GM23338 (cell line): Measurements from ENCODE around the gene IQGAP1. TPM values are rescaled to one million over a fixed set of nuclear protein-coding genes. Genes with fewer than 3 reads are reported as not detected.

Experiments used
- ATAC-seq: fragments of 200-7000 bp; cut with Tn5 transposase; 3 replicates; pipeline ENCODE4 v1.9.1; 2020
- DNase-seq: peaks from one replicate; pipeline ENCODE4 v3.0.0-alpha.2; 2015; ENCODE audit warnings: low spot score
- H2AFZ ChIP-seq: fragments of 200-600 bp; sonication (generic); 2 replicates; pipeline ENCODE4 v1.8.0; 2016; ENCODE audit warnings: antibody characterized with exemption, mild to moderate bottlenecking, moderate library complexity
- H3F3A ChIP-seq: fragments of 200-600 bp; sonication (generic); replicated peaks from 2 replicates; pipeline ENCODE4 v1.8.0; 2017; ENCODE audit warnings: antibody characterized with exemption, mixed run types, low read depth
- H3K27ac ChIP-seq: fragments of 200-600 bp; sonication (generic); 2 replicates; pipeline ENCODE4 v1.6.1; 2016; ENCODE audit warnings: low read depth
- H3K27me3 ChIP-seq: fragments of 200-600 bp; sonication (generic); 2 replicates; pipeline ENCODE4 v1.8.0; 2016; ENCODE audit warnings: mild to moderate bottlenecking, mixed run types, moderate library complexity; ENCODE audit not compliant: insufficient read depth
- H3K36me3 ChIP-seq: fragments of 200-600 bp; sonication (generic); 2 replicates; pipeline ENCODE4 v1.8.0; 2016; ENCODE audit warnings: mild to moderate bottlenecking; ENCODE audit not compliant: insufficient read depth
- H3K4me1 ChIP-seq: fragments of 200-600 bp; sonication (generic); 2 replicates; pipeline ENCODE4 v1.8.0; 2016; ENCODE audit warnings: mild to moderate bottlenecking, moderate library complexity; ENCODE audit not compliant: insufficient read depth
- H3K4me2 ChIP-seq: fragments of 200-600 bp; sonication (generic); 2 replicates; pipeline ENCODE4 v1.7.1; 2017; ENCODE audit warnings: mixed run types
- H3K4me3 ChIP-seq: fragments of 200-600 bp; sonication (generic); 2 replicates; pipeline ENCODE4 v1.6.1; 2016; ENCODE audit warnings: mixed run types
- H3K79me2 ChIP-seq: fragments of 200-600 bp; sonication (generic); replicated peaks from 2 replicates; pipeline ENCODE4 v1.8.0; 2017; ENCODE audit warnings: mild to moderate bottlenecking; ENCODE audit not compliant: insufficient read depth
- H3K9me2 ChIP-seq: fragments of 200-600 bp; sonication (generic); 2 replicates; pipeline ENCODE4 v1.8.0; 2017; ENCODE audit not compliant: insufficient read depth
- H4K20me1 ChIP-seq: fragments of 200-600 bp; sonication (generic); replicated peaks from 2 replicates; pipeline ENCODE4 v1.8.0; 2017; ENCODE audit warnings: mild to moderate bottlenecking; ENCODE audit not compliant: insufficient read depth
- H3K27ac Mint-ChIP-seq: 2 replicates; pipeline ENCODE4 v1.8.0; 2020; ENCODE audit warnings: inconsistent platforms, mild to moderate bottlenecking, moderate library complexity, mixed read lengths
- H3K27me3 Mint-ChIP-seq: 3 replicates; pipeline ENCODE4 v1.8.0; 2022; ENCODE audit warnings: low read depth, mild to moderate bottlenecking, moderate library complexity, mixed read lengths, inconsistent platforms; ENCODE audit not compliant: insufficient read depth, poor library complexity
- H3K36me3 Mint-ChIP-seq: 3 replicates; pipeline ENCODE4 v1.8.0; 2021; ENCODE audit warnings: low read depth, mild to moderate bottlenecking, inconsistent platforms, moderate library complexity, mixed read lengths
- H3K4me1 Mint-ChIP-seq: 3 replicates; pipeline ENCODE4 v1.8.0; 2020; ENCODE audit warnings: mild to moderate bottlenecking, inconsistent platforms, mixed read lengths
- H3K4me3 Mint-ChIP-seq: 3 replicates; pipeline ENCODE4 v1.8.0; 2021; ENCODE audit warnings: moderate library complexity, mild to moderate bottlenecking, inconsistent platforms, mixed read lengths
- H3K9me3 Mint-ChIP-seq: 3 replicates; pipeline ENCODE4 v1.8.0; 2020; ENCODE audit warnings: moderate library complexity, mild to moderate bottlenecking, inconsistent platforms, mixed read lengths
- CREB1 ChIP-seq: fragments of 250-450 bp; sonication (Bioruptor Pico); IDR thresholded peaks from 2 replicates; pipeline ENCODE4 v1.5.0; 2020; ENCODE audit warnings: low read depth, mild to moderate bottlenecking, moderate library complexity
- EZH2phosphoT487 ChIP-seq: fragments of 200-600 bp; sonication (generic); IDR thresholded peaks from one replicate; pipeline ENCODE4 v1.8.1; 2018; ENCODE audit warnings: antibody characterized with exemption; ENCODE audit not compliant: unreplicated experiment
- JUNB ChIP-seq: IDR thresholded peaks from one replicate; pipeline ENCODE4 v1.6.1; 2016; ENCODE audit warnings: antibody characterized with exemption; ENCODE audit not compliant: unreplicated experiment
- NANOG ChIP-seq: IDR thresholded peaks from 2 replicates; pipeline ENCODE4 v1.6.1; 2016; ENCODE audit warnings: antibody characterized with exemption, borderline replicate concordance
- POLR2AphosphoS5 ChIP-seq: IDR thresholded peaks from 2 replicates; pipeline ENCODE4 v1.6.1; 2016; ENCODE audit warnings: antibody characterized with exemption, low read depth
- STAT1 ChIP-seq: IDR thresholded peaks from one replicate; pipeline ENCODE4 v1.6.1; 2016; ENCODE audit warnings: antibody characterized with exemption; ENCODE audit not compliant: unreplicated experiment
- ZNF114 ChIP-seq: fragments of 250-450 bp; sonication (Bioruptor Pico); IDR thresholded peaks from 2 replicates; pipeline ENCODE4 v1.5.0; 2020; ENCODE audit warnings: mild to moderate bottlenecking, moderate library complexity
- ZNF331 ChIP-seq: fragments of 250-450 bp; sonication (Bioruptor Pico); IDR thresholded peaks from 2 replicates; pipeline ENCODE4 v1.5.0; 2020; ENCODE audit warnings: low read depth, mild to moderate bottlenecking, moderate library complexity
- polyA plus RNA-seq: library from polyadenylated mRNA; unstranded; fragments of >200 nt; fragmentation: Nextera tagmentation; extraction: Ambion mirVana; gene quantifications from 2 replicates; pipeline ENCODE4 v1.2.1, GENCODE V29; 2016
- total RNA-seq: library from RNA; depleted of rRNA; stranded (reverse); fragments of >200 nt; shearing (Covaris generic); gene quantifications from 2 replicates; pipeline ENCODE4 v1.2.3, GENCODE V29; 2014
- TF ChIP-seq, protein P1 (sequence below): fragments of 250-450 bp; sonication (Bioruptor Pico); IDR thresholded peaks from 2 replicates; pipeline ENCODE4 v1.5.0; 2020; ENCODE audit warnings: mild to moderate bottlenecking, moderate library complexity
- TF ChIP-seq, protein P2 (sequence below), 2 experiments: fragments of 200-600 bp in 1 of 2; sonication (generic) in 1 of 2; conservative IDR thresholded peaks; 2 replicates each; pipeline versions ENCODE4 v1.5.1 to v1.6.1; 2016 to 2017; ENCODE audit warnings: antibody characterized with exemption in 2 of 2, low read depth in 2 of 2, mild to moderate bottlenecking in 2 of 2, moderate library complexity in 1 of 2
- TF ChIP-seq, protein P3 (sequence below): IDR thresholded peaks from one replicate; pipeline ENCODE4 v1.6.1; 2018; ENCODE audit warnings: antibody characterized with exemption; ENCODE audit not compliant: unreplicated experiment

Gene IQGAP1
- total and polyA plus RNA-seq, 2 experiments from 2014 or later: 92.7 to 159 TPM

DNA sequence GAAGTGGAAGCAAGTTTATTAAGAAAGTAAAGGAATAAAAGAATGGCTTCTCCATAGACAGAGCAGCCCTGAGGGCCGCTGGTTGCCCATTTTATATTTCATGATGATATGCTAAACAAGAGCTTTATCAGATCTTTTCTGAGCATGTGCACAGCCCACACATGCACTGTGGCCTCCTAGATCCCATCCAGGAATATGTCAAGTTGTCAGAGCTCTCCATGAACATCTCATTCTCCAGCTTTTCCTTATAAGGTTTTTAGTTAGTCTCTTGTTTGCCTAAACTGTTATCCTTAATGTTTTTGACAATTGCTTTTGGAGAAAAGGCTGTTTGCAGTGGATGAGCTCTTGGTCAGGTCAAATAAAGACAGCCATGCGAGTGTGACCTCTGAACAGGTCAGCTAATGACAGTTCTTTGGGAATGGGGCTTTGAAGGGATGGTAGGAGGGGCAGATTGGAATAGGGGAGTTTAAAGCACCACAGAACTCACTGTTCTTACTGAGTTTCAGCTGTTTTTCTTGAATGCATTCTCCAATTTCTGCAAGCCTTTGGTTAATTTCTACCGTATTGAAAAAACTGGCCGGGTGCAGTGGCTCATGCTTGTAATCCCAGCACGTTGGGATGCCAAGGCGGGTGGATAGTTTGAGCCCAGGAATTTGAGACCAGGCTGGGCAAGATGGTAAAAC is 72.2 kb downstream of the IQGAP1 start:
- ATAC-seq (no peak), DNase-seq (no peak)
- H2AFZ ChIP-seq: no peak overlapping the region
- H3K4me2 ChIP-seq: no peak overlapping the region
- peaks cover 20% of the 10 kb centered on the region; the same call in 1 of the 2 replicates for H4K20me1 ChIP-seq
- no peak for TF ChIP-seq POLR2AphosphoS5
- TF ChIP-seq EZH2phosphoT487: no peak
- TF ChIP-seq, protein P1, sequence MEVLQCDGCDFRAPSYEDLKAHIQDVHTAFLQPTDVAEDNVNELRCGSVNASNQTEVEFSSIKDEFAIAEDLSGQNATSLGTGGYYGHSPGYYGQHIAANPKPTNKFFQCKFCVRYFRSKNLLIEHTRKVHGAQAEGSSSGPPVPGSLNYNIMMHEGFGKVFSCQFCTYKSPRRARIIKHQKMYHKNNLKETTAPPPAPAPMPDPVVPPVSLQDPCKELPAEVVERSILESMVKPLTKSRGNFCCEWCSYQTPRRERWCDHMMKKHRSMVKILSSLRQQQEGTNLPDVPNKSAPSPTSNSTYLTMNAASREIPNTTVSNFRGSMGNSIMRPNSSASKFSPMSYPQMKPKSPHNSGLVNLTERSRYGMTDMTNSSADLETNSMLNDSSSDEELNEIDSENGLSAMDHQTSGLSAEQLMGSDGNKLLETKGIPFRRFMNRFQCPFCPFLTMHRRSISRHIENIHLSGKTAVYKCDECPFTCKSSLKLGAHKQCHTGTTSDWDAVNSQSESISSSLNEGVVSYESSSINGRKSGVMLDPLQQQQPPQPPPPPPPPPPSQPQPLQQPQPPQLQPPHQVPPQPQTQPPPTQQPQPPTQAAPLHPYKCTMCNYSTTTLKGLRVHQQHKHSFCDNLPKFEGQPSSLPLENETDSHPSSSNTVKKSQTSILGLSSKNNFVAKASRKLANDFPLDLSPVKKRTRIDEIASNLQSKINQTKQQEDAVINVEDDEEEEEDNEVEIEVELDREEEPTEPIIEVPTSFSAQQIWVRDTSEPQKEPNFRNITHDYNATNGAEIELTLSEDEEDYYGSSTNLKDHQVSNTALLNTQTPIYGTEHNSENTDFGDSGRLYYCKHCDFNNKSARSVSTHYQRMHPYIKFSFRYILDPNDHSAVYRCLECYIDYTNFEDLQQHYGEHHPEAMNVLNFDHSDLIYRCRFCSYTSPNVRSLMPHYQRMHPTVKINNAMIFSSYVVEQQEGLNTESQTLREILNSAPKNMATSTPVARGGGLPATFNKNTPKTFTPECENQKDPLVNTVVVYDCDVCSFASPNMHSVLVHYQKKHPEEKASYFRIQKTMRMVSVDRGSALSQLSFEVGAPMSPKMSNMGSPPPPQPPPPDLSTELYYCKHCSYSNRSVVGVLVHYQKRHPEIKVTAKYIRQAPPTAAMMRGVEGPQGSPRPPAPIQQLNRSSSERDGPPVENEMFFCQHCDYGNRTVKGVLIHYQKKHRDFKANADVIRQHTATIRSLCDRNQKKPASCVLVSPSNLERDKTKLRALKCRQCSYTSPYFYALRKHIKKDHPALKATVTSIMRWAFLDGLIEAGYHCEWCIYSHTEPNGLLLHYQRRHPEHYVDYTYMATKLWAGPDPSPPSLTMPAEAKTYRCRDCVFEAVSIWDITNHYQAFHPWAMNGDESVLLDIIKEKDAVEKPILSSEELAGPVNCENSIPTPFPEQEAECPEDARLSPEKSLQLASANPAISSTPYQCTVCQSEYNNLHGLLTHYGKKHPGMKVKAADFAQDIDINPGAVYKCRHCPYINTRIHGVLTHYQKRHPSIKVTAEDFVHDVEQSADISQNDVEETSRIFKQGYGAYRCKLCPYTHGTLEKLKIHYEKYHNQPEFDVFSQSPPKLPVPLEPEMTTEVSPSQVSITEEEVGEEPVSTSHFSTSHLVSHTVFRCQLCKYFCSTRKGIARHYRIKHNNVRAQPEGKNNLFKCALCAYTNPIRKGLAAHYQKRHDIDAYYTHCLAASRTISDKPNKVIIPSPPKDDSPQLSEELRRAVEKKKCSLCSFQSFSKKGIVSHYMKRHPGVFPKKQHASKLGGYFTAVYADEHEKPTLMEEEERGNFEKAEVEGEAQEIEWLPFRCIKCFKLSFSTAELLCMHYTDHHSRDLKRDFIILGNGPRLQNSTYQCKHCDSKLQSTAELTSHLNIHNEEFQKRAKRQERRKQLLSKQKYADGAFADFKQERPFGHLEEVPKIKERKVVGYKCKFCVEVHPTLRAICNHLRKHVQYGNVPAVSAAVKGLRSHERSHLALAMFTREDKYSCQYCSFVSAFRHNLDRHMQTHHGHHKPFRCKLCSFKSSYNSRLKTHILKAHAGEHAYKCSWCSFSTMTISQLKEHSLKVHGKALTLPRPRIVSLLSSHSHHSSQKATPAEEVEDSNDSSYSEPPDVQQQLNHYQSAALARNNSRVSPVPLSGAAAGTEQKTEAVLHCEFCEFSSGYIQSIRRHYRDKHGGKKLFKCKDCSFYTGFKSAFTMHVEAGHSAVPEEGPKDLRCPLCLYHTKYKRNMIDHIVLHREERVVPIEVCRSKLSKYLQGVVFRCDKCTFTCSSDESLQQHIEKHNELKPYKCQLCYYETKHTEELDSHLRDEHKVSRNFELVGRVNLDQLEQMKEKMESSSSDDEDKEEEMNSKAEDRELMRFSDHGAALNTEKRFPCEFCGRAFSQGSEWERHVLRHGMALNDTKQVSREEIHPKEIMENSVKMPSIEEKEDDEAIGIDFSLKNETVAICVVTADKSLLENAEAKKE (CRISPR knock-in tag): no peak
- TF ChIP-seq, protein P2, sequence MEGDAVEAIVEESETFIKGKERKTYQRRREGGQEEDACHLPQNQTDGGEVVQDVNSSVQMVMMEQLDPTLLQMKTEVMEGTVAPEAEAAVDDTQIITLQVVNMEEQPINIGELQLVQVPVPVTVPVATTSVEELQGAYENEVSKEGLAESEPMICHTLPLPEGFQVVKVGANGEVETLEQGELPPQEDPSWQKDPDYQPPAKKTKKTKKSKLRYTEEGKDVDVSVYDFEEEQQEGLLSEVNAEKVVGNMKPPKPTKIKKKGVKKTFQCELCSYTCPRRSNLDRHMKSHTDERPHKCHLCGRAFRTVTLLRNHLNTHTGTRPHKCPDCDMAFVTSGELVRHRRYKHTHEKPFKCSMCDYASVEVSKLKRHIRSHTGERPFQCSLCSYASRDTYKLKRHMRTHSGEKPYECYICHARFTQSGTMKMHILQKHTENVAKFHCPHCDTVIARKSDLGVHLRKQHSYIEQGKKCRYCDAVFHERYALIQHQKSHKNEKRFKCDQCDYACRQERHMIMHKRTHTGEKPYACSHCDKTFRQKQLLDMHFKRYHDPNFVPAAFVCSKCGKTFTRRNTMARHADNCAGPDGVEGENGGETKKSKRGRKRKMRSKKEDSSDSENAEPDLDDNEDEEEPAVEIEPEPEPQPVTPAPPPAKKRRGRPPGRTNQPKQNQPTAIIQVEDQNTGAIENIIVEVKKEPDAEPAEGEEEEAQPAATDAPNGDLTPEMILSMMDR (conservative IDR thresholded peaks at IDR 0.05; ENCODE audit: low read depth in 2 of 2): no peak
- no peak for TF ChIP-seq CREB1 (CRISPR knock-in tag)
- no peak for TF ChIP-seq JUNB
- TF ChIP-seq NANOG: no peak
- TF ChIP-seq, protein P3, sequence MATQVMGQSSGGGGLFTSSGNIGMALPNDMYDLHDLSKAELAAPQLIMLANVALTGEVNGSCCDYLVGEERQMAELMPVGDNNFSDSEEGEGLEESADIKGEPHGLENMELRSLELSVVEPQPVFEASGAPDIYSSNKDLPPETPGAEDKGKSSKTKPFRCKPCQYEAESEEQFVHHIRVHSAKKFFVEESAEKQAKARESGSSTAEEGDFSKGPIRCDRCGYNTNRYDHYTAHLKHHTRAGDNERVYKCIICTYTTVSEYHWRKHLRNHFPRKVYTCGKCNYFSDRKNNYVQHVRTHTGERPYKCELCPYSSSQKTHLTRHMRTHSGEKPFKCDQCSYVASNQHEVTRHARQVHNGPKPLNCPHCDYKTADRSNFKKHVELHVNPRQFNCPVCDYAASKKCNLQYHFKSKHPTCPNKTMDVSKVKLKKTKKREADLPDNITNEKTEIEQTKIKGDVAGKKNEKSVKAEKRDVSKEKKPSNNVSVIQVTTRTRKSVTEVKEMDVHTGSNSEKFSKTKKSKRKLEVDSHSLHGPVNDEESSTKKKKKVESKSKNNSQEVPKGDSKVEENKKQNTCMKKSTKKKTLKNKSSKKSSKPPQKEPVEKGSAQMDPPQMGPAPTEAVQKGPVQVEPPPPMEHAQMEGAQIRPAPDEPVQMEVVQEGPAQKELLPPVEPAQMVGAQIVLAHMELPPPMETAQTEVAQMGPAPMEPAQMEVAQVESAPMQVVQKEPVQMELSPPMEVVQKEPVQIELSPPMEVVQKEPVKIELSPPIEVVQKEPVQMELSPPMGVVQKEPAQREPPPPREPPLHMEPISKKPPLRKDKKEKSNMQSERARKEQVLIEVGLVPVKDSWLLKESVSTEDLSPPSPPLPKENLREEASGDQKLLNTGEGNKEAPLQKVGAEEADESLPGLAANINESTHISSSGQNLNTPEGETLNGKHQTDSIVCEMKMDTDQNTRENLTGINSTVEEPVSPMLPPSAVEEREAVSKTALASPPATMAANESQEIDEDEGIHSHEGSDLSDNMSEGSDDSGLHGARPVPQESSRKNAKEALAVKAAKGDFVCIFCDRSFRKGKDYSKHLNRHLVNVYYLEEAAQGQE: no peak
- TF ChIP-seq ZNF114 (CRISPR knock-in tag): no peak
- no peak for TF ChIP-seq STAT1
- no peak for TF ChIP-seq ZNF331 (CRISPR knock-in tag)
- no peaks in the 10 kb centered on the region; the same call in 1 of the 2 replicates for H3K4me1 ChIP-seq
- H3K27ac ChIP-seq: peak overlapping the region; percentile 18; the same call in 1 of the 2 replicates
- no peaks in the 10 kb centered on the region for H3K27me3 ChIP-seq
- peaks cover 6% of the 10 kb centered on the region for H3K36me3 ChIP-seq
- H3K4me1 Mint-ChIP-seq: peaks cover 6% of the 10 kb centered on the region; the same call in 2 of the 3 replicates
- peaks cover 24% of the 10 kb centered on the region; the same call in 2 of the 3 replicates for H3K36me3 Mint-ChIP-seq
- H3K9me3 Mint-ChIP-seq: no peaks in the 10 kb centered on the region
- no peak overlapping the region for H3K4me3 ChIP-seq
- peak overlapping the region; percentile 44; the same call in 1 of the 2 replicates for H3K27ac Mint-ChIP-seq
- H3K4me3 Mint-ChIP-seq: no peak overlapping the region
- no peaks in the 10 kb centered on the region for H3K9me2 ChIP-seq
- H3K27me3 Mint-ChIP-seq: no peaks in the 10 kb centered on the region
- H3F3A ChIP-seq: no peaks in the 10 kb centered on the region
- 0 out of 2 replicates have a peak, but pooled peaks cover 8% of the 10 kb centered on the region for H3K79me2 ChIP-seq
